Measurements from ENCODE around the gene SLC38A9. TPM values are rescaled to one million over a fixed set of nuclear protein-coding genes. Genes with fewer than 3 reads are reported as not detected.
"Not testable (repeated sequence)": the region's sequence is repeated elsewhere in the genome, so short reads cannot be mapped to it uniquely, and the experiment has no call there.

SLC38A9 gene
- total RNA-seq, 1 experiment from 2014 or later: 20.2 TPM

GRCh38 chr5:55711507-55712022 lies 559 bp downstream of the SLC38A9 start:
- no peak for DNase-seq (ENCODE audit: extremely low read depth, low read depth)

- DNase-seq (ENCODE audit: extremely low read depth, low read depth): no peak
Observed at GRCh38 chr5:55708732-55709131, 3.4 kb downstream of the SLC38A9 start.

- DNase-seq (ENCODE audit: extremely low read depth, low read depth): no peak
Observed at GRCh38 chr5:55706230-55706629, 5.9 kb downstream of the SLC38A9 start.

DNA sequence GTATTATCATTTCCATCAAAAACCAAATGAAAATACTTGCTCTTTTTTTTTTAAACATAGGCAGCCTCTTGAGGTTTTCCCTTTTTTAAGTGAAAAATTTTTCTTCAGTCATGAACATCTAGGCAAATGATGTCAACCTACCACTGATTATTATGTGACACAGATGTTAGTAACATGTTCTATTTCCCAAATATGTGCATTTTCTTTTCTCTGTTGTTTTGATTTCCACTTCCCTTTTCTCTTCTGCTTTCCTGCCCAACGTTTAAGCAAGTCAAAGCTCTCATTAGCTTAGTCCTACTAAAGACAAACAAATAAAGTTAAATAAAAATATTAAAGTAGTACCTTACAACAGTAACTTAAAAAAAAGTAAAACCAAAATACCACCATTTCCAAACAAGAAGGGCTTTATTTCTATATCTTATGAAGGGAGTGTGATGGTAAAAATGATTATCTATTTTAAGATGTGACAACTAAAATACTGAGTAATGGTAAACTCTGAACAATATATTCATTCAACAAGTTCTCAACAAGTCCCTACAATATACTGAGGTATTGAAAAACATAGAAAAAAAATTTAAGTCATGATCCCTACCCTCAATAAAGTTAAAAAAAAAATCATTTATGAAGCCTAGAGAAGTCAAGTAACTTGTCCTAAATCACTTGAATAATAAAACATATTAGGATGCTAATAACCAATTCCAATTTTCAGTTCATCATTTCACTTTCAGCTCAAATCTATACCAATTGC lies 9.4 kb downstream of the SLC38A9 start:
- DNase-seq (ENCODE audit: extremely low read depth, low read depth): no peak

- no peak for DNase-seq (ENCODE audit: extremely low read depth, low read depth)
Observed at GRCh38 chr5:55701462-55702103, 10.5 kb downstream of the SLC38A9 start.

DNA sequence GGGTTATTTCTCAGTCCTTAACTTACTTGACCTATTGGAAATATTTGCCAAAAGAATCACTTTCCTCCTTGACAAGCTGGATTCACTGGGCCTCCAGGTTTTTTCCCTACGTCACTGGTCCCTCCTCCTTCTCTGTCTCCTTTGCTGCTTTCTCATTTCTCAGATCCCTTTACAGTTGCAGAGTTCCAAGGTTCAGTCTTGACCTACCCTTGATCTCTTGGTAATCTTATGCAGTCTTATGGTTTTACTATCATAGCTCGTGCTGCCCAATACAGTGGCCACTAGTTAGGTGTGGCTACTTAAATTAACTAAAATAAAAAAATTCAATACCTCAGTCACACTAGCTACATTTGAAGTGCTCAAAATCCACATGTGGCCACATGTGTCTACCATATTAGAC lies 11.4 kb downstream of the SLC38A9 start:
- no peak for DNase-seq (ENCODE audit: extremely low read depth, low read depth)

DNA sequence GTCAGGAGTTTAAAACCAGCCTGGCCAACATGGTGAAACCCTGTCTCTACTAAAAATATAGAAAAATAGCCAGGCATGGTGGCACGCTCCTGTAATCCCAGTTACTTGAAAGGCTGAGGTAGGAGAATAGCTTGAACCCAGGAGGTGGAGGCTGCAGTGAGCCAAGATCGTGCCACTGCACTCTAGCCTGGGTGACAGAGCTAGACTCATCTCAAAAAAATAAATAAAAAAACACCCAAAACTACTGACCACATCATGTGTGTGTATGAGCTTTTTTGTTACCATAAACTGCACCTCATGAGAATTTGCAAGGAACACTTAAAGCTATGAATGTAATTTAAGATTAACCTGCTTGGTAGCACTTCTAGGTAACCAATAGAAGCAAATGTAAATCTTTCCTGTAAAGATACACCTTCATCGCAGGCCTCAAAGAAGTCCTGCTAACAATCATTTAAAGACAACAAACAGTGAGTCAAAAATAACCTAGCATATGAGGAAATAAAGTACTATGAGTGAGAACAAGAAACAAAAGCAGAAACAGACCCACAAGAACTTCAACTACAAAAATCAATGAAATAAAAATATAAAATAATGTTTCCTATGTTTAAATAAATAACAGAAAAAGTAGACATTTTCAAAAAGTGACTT lies 13.0 kb downstream of the SLC38A9 start:
- DNase-seq (ENCODE audit: extremely low read depth, low read depth): no peak

- not testable (repeated sequence) for DNase-seq (ENCODE audit: extremely low read depth, low read depth)
Observed at GRCh38 chr5:55696704-55697103, 15.4 kb downstream of the SLC38A9 start.

DNA sequence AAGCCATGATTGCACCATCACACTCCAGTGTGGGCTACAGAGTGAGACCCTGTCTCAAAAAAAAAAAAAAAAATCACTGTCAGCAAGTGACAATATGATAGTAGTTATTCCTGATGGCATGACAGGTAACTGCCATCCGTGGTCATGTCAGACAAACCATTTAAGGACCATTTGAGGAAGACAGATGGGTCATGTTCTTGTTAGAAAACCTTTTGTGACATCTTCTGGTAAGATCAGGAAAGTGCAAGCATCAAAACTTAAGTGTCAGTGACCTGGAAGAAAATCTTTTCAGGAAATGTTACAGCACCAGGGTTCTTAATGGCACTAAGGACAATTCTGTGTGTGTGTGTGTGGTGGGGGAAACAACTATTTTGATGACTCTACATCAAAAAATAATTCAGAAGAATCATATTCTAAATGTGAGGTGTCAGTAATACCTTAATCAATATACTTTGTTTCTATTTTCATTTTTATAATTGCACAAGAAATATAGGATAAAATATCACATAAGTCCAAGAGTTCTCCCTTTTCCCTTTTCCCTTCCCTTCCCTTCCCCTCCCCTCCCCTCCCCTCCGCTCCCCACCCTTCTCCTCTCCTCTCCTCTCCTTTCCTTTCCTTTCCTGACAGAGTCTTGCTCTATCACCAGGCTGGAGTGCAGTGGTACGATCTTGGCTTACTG lies 17.8 kb downstream of the SLC38A9 start:
- peak; percentile 57 for DNase-seq (ENCODE audit: extremely low read depth, low read depth)

GRCh38 chr5:55692509-55692908 lies 19.6 kb downstream of the SLC38A9 start:
- no peak for DNase-seq (ENCODE audit: extremely low read depth, low read depth)

DNA sequence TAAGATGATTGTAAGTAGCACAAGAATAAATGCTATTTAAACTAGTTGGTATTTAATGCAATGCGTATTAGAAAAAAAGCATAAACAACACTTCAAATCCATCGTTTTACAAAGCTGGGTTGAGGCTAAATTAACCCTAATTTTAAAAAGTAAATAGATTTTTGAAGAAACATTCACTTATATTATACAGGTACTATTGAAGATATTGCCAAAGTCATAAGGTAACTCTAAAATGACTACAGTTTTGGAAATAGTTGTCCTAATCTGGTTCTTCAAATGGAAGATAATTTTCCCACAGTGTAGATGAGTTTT lies 20.1 kb downstream of the SLC38A9 start:
- DNase-seq (ENCODE audit: extremely low read depth, low read depth): no peak

DNA sequence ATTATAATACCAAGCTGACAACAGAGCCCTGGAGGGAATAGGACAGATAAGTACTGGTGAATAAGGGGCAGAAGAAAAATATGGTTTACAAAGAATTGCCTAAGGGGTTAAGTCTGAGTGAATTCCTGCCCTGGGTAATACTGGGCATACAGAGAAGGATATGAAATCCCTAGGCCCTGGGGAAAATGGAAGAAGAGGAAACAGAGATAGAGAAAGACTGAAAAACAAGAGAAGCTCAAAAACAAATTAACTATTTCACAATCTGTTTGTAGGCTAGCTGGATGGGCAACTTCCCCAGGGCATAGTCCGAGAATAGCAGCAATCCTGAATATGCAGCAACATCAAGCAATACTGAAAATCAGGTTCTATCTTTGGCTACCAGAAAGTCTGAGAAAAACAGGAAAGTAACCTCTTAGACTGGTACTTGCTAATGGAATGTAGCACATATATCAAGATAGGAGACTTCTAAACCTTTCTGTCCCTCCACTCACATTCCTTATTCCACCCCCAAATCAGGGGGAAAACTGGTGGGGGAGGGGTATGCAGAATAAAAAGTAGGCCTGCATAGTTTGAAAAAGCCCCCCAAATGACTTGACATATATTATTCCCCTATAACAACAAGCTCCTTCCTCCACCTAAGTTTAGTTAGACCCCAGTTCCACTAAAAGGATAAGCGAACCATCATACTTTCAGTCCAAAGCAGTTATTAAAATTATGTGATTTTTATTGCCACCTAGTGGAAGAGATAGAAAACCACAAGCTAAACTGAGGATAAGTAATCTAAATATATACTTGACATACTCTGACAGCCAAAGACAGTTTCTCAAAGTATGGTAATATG lies 20.6 kb downstream of the SLC38A9 start:
- peak; percentile 54 for DNase-seq (ENCODE audit: extremely low read depth, low read depth)

DNA sequence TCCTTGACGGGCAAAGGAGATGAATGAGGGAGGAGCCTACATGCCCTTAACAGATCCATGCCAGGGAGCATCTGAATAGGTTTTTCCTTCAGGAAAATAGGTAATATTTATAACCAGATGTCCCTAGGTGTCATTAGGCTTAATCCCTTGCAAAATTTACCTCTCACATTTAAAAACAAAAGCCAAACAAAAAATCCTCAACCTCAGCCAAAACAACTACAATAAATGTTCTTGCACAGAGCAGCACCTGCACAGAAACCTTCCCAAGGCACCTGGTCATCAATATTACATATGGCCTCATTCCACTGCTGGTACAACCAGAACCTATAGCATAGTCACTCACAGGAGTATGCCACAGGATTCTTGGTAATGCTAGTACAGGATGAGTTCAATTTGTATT lies 30.1 kb downstream of the SLC38A9 start:
- no peak for DNase-seq (ENCODE audit: extremely low read depth, low read depth)

DNA sequence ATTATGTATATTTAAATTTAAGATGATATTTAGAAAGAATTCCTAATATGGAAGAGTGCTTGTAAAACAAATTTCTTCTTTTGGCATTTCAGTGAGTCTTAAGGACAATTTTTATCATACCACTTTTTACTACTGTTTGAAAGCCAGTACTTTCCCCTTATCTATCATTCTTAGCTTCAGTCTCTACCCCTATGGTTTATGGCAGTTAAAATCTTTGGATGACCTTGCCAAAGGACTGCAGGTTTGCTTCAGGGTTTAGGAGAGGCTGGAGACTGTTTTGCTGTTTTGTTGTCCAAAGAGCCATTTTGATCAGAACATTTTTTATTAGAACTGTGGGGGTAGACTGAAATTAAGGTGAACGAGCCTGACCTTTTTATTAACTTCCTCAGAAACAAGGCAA lies 30.8 kb downstream of the SLC38A9 start:
- no peak for DNase-seq (ENCODE audit: extremely low read depth, low read depth)

GRCh38 chr5:55680353-55680752 lies 31.8 kb downstream of the SLC38A9 start:
- DNase-seq (ENCODE audit: extremely low read depth, low read depth): no peak

DNA sequence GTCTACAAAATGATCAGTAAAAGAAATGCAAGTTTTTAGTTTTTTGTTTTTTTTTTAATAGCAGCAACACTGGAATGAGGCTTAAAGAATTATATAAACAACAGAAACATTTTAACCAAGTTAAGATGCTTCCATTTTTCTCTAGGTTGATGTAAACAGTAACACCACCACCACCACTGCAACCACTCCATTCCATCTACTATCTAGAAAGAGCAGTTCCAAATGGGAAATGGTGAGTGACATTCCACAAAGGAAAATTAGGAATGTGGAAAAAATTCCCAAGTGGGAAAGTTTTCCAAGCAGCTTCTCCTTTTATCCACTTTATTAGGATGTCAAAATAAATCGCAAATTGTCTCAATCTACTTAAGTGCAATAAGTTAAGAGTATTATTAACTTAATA lies 32.6 kb downstream of the SLC38A9 start:
- DNase-seq (ENCODE audit: extremely low read depth, low read depth): no peak

DNA sequence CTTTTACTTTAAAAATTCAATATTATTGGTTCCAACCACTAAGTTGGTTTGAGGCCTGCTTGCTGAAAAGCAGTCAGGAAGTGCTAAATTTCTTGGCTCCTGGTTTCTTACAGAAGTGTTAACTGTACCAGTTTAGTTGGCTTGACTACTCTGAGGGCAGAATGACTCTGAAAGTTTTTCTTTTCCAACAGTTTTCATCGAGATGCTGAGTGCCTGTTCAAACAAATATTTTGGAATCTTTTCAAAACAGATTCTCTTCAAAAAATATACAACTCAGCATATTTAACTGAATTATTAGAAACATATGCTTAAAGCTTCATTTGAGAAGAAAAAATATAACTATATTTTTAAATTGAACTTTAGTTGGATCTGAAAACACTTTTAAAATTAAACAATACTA lies 37.0 kb downstream of the SLC38A9 start:
- no peak for DNase-seq (ENCODE audit: extremely low read depth, low read depth)

DNA sequence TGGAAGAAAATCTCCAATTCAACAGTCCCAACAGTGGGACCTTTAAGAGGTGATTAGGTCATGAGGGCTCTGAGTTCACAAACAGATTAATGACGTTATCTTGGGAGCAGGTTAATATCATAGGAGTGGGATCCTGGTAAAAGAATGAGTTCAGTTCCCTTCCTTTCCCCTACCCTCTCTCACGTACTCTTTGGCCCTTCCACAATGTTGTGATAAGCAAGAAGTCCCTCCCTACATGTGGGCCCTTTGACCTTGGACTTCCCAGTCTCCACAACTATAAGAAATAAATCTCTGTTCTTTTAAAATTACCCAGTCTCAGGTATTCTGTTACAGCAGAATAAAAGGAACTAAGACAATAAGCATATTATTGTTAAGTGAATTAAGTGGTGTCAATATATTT lies 37.8 kb downstream of the SLC38A9 start:
- no peak for DNase-seq (ENCODE audit: extremely low read depth, low read depth)

GRCh38 chr5:55672477-55672911 lies 39.6 kb downstream of the SLC38A9 start:
- DNase-seq (ENCODE audit: extremely low read depth, low read depth): no peak

DNA sequence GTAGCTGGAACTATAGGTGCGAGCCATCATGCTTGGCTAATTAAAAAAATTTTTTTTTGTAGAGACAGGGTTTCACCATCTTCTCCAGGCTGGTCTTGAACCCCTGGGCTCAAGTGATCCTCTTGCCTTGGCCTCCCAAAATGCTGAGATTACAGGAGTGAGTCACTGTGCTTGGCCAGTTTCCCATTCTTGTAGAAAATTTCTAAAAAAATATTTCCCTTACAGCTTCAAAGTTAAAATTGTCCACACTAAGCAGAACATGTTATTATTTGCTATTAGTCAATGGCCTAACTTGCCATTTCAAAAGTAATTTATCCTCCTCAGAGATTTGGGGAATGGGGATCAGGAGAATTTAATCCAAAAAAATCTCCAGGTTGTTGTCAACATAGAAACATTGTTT lies 40.1 kb downstream of the SLC38A9 start:
- no peak for DNase-seq (ENCODE audit: extremely low read depth, low read depth)

All from NCI-H460 (cell line).